Midbrain (tissue), 1 donor: ENCODE data around the gene FAM43A.

Source experiments
- DNase-seq: peaks from one replicate; lab custom pipeline; 2025; lab: John Stamatoyannopoulos, UW

The FAM43A gene

DNA sequence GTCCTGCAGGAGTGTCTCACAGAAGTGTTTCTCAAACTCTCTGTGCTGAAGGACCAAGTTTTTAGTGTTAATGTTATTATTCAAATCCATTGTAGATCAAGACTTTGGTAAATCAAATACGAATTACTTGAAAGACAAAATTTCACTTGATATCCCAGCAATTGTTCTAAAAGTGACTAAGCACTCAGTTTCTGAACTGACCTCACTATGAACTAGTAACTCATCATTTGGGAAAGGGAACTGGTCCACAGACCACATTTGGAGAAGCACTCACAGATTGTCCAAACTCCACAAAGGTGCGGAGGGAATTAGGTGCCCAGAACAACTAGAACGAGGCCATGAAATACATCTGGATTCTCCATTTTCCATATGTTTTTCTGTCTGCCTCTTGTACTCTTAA lies 25.6 kb downstream of the FAM43A start:
- no peak for DNase-seq

DNA sequence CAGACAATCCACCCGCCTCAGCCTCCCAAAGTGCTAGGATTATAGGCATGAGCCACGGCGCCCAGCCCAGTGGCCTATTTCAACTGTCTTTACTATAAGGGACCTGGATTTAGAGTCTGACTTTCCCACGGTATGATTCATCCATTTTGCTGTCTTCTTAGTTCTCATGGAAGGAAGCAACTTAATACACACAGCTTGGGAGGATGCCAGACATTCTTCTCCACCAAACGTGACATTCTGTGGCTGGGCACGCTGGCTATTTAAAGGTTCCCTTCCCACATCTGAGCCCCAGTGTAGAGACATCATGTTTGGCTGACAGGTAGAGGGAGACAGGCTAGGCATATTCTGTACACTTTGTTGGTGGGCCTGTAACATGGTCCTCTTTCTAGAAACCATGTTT lies 26.2 kb downstream of the FAM43A start:
- DNase-seq, result no peak

DNA sequence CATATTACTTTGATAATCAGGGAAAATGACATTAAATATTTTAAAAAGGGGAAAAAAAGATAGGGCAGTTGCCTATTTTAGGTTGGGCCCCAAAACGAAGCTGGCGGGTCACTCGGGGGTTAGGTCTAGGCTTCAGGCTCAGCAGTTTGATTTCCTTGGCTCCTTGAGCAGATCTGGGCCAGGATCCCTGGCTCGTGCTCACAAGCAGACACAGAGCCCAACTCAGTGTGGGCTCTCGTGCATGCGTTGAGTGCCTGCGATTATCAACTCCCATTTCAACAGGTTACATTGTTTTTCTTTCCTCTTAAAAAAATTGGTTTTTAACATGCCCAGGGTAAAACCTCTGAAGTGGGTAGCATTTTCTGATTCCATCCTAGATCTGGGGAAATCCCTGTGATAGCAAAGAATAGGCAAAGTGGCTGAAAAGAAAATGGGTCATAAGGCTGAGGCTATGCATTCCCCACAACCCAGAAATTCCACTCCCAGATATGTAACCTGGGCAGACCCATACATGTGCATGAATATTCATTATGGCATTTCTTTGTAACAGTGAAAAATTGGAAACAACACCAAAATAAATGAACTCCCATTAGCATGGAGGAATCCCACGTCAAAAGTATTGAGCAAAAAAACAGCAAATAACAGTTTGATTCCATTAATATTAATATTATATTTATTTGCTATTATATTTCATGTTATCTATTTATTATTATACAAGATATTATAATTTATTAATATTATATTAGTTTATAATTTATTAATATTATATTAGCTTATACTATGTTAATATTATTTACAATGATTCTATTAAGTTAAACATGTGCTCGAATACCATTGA lies 27.8 kb downstream of the FAM43A start:
- DNase-seq, result no peak

DNA sequence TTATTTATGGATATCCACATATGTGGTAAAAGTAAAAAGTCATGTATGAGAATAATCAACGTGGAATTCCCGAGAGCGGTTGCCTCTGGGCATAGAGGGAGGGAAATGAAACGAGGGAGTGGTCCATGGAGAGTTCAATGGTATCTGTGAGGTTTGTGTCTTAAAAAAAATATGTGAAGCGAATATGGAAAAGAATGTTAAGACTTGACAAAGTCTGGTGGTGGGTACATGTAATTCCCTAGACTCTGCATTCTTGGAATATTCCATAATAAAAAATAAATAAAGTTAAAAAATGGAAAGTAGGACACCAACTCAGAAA lies 28.4 kb downstream of the FAM43A start:
- DNase-seq, result no peak

DNA sequence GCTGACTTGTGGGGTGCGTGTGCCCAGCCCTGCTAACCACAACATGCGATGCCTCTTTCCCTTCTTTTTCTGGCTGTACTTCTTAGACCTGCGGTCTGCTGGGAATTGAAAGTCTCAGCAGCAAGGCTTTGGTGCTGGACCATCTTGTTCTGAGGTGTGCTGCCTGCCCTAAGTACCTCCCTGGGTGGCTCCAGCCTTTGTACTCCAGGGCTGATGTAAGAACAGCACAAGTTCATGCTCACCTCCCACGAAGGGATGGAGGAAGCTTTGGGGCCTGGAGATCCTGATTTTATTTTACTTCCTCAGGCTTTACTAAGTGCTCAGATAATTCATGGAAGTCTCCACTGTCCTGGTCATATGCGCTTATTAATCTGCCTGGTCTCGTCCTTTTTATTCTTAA lies 28.9 kb downstream of the FAM43A start:
- DNase-seq, result no peak

DNA sequence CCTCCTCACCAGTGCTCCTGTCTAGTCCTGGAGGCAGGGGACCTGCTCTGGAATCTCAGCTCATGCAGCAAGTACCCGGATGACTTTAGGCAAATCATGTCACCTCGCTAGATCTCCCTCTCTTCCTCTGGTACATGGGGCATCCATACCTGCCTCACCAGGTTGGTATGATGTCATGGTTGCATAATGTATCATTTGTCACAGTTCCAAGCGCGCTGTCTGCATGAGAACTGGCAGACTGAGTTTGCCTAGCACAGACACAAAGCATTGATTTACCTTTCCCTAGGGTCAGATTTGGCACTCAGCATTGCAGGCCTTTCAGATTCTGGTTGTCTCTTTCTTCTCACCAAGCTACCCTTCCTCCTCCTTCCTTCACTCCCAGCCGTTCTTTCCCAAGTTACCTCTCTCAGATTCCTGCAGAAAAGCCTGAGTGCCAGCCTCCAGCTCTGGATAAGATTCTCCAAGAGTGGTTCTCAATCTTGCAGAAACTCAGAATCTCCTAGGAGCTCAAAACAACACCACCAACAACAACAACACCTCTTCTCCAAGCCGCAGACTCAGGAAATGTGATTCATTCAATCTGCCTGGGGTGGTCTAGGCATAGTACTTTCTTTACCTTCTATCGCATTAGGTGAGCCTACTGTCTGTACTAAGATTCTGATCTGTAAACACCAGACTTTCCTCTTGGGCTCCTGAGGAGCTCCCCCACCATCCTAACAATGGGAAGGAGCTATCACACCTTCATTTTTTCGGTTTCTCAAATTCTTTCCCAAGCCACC lies 29.5 kb downstream of the FAM43A start:
- DNase-seq, result no peak

DNA sequence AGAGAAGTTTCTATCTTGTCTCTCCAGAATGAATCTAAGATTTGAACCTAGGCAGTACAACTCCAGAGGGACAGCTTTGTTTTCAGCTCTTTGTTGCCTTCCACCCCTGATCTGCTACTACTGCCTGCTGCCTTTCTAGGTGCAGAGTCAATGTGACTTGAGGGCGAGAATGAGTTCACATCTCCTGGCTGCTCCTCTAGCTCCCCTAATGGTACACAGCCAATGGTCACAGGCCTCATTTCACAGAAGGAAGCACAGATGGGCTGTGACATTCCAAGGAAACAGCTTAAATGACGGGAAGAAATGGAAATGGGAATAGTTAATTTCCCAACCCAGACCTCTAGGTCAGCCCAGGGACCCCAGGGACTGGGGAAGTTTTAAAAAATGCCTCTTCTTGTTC lies 32.4 kb downstream of the FAM43A start:
- no peak for DNase-seq

DNA sequence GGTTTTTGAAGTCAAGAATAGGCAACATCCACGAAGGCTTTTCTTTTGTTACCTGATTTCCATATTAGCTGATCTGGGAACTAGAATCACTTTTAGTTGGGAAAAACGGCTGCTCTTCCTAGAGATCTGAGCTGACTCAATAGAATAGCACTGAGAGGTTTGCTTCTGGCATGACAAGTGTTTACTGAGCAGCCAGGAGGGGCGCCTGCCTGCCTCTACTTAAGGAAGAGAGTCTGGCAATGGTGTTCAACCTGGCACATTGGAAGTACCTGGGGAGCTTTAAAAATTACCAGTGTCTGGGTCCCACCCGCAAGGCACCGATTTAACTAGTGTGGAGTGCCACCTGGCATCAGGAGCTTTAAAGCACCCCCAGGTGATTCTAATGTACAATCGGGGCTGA lies 34.4 kb downstream of the FAM43A start:
- no peak for DNase-seq

DNA sequence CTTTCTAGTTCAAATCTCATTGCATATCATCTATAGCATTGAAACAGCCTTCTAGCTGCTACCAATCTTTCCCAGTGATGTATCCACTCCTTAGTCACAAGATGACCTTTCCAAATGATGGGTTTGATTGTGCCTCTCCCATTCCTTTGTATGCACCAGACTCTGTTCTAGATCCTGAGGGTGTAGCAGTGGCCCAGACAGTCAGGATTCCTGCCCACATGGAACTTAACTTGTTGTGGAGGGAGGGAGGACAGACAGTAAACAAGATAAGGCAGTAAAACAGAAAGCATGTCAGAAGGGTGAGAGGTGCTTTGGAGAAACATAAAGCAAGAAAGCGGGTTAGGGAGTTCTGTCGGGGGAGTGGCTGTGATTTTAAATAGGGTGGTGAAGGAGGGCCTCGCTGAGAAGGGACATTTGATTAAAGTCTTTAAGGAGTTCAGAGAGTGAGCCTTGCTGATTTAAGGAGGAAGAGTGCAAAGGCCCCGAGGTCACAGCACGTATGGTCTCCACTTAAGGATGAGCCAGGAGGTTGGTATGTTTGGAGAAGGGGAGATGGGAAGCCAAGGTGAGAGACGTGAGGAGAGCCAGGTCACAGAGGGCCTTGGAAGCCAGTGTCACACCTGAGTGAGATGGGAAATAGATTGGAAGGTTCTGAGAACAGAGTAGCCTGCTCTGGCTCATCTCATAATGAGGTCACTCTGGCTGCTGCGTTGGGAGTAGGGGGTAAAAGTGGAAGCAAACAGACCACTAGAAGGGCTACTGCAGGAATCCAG lies 38.3 kb downstream of the FAM43A start:
- no peak for DNase-seq

DNA sequence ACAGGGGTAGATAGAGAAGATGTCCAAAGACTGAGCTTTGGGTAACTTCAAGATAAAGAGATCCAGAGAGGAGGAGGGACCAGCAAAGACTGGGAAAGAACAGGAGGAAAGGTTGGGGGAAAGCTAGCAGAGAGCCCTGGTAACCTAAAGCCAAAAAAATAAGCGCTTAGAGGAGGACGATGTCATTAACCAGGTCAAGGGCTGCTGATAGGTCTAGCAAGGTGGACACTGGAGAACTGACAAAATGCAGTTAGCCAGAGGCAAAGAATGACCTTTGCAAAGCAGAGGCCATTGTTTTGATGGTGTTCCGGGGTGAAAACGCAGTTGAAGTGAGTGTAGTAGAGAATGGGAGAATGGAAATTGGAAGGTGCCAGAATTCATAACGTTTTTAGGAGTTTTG lies 39.7 kb downstream of the FAM43A start:
- DNase-seq, result no peak

DNA sequence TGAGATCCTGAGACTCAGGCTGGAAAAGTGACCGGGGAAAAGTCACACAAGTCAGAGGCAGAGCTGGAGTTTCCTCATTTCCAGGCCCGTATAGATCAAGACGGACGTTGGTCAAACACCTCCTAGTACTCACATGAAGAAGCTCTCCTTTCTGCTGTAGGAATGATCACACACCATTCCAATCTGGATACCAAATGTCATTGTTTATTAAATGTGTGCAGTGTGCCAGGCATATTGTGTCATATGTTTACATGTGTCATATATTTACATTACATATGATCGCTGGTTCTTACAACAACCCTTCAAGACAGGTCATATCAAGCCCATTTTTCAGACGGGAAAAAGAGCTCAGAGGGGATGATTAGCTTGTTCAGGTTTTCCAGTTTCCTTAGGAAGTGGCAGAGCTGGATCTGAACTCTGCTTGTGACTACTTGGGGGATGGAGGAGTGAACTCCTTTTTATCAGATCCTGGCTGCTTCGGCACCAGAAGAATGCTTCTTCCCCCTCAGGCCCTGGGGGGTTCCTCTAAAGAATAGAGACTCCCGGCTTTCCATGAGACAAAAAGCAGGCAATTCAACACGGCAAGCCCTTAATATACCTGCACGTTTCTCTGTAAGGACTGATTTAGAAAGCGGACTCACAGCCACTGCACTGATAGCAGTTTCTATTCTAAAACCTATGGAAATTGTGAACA lies 41.9 kb downstream of the FAM43A start:
- DNase-seq, result no peak

DNA sequence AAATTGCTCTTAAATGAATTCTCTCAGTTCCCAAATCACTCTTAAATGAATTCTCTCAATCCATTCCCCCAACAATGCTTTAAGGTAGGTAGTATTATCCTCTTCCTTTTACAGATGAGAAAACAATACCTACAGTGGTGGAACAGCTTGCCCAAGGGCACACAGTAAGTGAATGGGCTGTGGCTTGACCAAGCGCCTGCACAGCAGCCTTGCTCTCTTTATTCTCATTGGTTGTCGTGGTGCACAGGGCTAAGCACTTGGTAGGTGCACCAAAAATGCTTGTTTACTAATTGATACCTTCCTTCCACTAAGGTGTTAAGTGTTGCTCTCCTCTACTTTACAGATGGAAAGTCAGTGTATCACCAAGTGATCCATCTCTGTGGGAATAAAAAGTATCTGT lies 43.3 kb downstream of the FAM43A start:
- DNase-seq, result no peak

DNA sequence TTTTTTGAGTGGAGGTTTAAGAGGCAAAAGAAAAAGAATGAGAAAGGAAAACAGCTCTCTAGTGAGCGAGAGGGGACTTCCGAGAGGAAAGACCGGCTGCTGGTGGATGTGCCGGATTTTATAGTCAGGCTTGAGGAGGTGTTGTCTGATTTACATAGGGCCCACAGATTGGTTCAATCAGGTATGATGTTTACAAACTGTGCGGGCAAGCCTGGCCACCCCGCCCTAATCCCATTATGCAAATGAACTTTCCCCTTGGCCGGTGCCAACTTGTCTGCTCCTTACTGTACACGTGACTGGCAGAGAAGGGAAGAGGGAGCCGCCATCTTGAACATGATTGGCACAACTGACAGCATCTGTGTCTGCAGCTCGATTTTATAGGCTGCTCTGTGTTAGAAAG lies 44.7 kb downstream of the FAM43A start:
- DNase-seq, result no peak

DNA sequence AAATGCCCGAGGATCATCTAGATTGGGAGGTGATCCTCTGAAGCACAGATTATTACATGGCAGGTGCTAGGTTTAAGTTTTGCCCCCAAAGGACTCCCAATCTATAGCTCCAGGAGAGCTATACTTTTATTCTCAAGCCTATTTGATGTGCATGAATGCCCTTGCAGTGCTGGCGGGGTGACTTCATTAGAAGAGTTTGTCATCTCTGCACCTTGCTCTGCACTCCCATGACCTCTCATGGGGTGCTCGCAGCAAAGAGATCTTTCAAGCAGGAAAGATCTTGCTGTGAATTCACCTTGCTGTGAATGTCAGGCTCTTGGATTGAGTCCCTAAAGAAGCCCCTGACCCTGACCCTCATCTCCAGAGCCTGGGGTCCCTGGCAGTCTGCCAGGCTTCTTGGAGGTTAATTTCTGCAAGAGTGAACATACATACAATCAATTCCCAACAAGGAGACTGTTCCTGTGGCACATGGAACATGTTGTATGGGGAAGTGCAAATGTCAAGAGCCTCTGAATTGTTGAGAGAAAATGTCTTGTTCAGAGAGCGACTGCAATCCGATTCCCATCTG lies 45.9 kb downstream of the FAM43A start:
- DNase-seq, result no peak

DNA sequence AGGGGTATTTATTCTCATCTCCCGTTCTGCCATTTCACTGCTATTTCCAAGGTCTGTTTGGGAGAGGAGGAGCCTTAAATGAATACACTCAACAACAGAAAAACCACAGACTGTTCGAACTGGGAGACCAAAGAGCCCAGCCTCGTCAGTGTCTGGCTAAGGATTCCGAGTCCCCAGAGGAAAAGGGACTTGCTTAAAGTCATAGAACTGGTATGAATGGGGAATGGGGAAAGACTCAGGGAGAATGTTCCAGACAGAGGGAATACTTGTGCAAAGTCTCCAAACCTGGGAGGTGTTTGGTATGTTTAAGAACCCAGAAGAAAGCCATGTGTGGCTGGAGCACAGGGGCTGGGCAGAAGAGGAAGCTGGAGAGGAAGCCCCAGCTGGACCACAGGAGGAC lies 46.9 kb downstream of the FAM43A start:
- DNase-seq, result no peak

DNA sequence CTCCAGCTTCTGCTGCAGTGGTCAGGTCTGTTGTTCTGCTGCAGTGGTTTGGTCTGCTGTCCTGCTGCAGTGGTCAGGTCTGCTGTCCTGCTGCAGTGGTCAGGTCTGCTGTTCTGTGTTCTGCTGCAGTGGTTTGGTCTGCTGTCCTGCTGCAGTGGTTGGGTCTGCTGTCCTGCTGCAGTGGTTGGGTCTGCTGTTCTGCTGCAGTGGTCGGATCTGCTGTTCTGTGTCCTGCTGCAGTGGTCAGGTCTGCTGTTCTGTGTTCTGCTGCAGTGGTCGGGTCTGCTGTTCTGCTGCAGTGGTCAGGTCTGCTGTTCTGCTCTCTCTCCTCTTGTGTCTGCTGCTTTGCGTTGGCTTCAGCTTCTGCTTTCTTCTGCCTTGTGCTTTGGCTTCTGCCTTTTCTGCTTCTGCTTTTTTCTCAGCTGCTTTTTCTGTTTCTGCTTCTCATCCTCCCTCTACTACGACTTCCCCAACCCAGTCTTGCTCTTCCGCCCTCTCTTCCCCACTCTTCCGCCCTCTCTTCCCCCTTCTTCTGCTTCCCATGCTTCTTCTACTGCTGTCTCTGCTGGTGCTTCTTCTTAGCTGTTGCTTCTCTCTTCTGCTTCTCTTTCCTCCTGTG lies 50.7 kb downstream of the FAM43A start:
- no peak for DNase-seq

DNA sequence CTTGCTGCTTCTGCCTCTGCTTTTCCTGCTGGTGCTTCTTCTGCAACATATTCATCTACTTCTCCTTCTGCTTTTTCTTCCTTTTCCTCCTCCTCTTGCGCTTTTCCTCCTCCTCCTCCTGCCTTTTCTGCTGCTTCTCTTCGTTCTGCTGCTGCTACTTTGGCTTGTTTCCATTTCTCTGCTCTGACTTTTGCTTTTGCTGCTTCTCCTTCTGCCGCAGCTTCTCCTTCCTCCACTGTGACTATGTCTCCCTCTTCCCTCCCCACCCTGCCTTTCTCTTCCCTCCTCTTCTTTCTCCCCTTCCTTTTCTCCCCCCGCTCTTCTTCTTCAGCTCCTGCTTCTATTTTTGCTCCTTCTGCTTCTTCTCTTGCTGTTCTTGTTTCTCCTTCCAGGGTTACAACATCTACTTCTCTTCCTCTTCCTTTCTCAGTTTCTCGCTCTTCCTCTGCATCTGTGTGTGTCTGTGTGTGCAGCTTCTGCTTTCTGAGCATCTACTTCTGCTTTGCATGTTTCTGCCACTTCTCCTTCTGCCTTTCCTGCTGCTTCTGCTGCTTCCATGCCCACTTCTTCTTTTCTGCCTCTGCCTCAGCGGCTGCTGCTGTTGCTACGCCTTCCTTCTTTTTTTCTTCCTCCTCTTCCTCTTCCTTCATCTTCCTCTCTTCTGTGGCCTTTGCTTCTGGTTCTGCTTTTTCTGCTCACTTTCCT lies 51.4 kb downstream of the FAM43A start:
- DNase-seq, result no peak
